ENCODE measurements around the gene MYMX. TPM values are rescaled to one million over a fixed set of nuclear protein-coding genes. Genes with fewer than 3 reads are reported as not detected.

The MYMX gene
- polyA plus RNA-seq, 3 donors: not detected

DNA sequence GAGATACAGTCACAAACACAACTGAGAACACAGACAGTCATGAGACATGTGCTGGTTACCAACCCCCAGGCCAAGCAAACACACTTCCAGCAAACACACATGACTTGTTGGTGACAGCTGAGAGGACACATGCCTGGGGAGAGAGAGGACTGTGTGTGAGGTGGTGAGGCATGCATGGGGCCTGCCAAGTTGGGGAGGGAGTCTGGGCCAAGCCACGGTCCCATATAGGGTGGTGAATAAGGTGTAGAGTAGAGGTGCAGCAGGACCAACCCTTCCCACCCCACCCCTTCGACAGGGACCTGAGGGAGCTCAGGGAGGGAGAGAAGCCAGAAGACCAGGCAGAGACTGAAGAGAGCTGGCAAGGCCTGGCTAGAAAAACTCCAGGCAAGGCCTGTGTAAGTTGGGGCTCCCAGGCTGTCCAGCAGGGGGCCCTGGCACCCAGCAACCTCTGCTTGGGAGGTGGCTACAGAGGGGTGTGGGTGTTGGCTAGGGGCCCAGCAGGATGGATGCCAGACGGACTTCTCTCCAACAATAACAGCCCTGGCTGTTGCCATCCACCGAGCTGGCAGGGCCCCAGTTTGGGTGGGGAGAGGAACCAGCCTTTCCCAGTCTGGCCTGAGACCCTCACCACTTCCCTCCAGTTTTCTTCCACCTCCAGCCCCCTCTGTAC lies 4.7 kb downstream of the MYMX start:
- Histone ChIP-seq H3K9ac (ENCODE audit: insufficient read depth, low read length, poor library complexity, severe bottlenecking) (no peak overlapping the region), H3K36me3 (replicated peaks in 1 of 2; ENCODE audit: control insufficient read depth in 1 of 2, insufficient read depth in 2 of 2, low read length in 2 of 2) (no peaks in the 10 kb centered on the region), H3K9me3 (replicated peaks in 1 of 2; ENCODE audit: control insufficient read depth in 1 of 2, insufficient read depth in 1 of 2, low read length in 2 of 2) (no peaks in the 10 kb centered on the region), H3K79me2 (ENCODE audit: insufficient read depth, low read length) (peaks cover 18% of the 10 kb centered on the region), H2AFZ (ENCODE audit: insufficient read depth, low read depth, low read length, poor library complexity, severe bottlenecking) (peak overlapping the region; percentile 60), H4K20me1 (ENCODE audit: insufficient read depth, low read length) (peaks cover 11% of the 10 kb centered on the region), H3K27ac (ENCODE audit: low read depth in 1 of 2, low read length in 2 of 2) (peak overlapping the region in 1 of 2 donors; percentile 37), H3K27me3 (ENCODE audit: control insufficient read depth in 2 of 2, insufficient read depth in 2 of 2, low read length in 2 of 2) (peaks cover 0 to 7% of the 10 kb centered on the region in 2 donors), H3K4me2 (replicated peaks; ENCODE audit: extremely low read depth, low read length, poor library complexity, severe bottlenecking) (peak overlapping the region; percentile 12), H3K4me3 (replicated peaks in 1 of 3; ENCODE audit: low read depth in 2 of 3, low read length in 3 of 3) (no peak overlapping the region), H3K4me1 (ENCODE audit: control insufficient read depth in 1 of 2, insufficient read depth in 2 of 2, low read length in 2 of 2) (peaks cover 80 to 86% of the 10 kb centered on the region in 2 donors)
- Mint-ChIP-seq H3K27me3 (ENCODE audit: low read depth in 3 of 3) (peaks cover 5 to 17% (median 8%) of the 10 kb centered on the region in 3 donors), H3K4me3 (peak overlapping the region; percentile 55 to 57), H3K9me3 (peaks cover 0 to 2% (median 0%) of the 10 kb centered on the region in 7 donors), H3K36me3 (peaks cover 0 to 6% of the 10 kb centered on the region in 2 donors), H3K4me1 (peaks cover 79% of the 10 kb centered on the region), H3K27ac (peak overlapping the region in 6 of 7 donors; percentile 5 to 94 (median 71))
- peak; percentile 78 to 83 (median 82) for DNase-seq
- intact Hi-C loops (cut with micrococcal nuclease): loop anchor here (2.0 to 5.0 kb wide), 3 partner anchors 15 to 94 kb away; partner anchors contain the start of genes SLC35B2 (in 2 of the 2), MRPL14 (in 1 of the 2) and TMEM63B (in 1 of the 2)
- TF ChIP-seq, protein P1, sequence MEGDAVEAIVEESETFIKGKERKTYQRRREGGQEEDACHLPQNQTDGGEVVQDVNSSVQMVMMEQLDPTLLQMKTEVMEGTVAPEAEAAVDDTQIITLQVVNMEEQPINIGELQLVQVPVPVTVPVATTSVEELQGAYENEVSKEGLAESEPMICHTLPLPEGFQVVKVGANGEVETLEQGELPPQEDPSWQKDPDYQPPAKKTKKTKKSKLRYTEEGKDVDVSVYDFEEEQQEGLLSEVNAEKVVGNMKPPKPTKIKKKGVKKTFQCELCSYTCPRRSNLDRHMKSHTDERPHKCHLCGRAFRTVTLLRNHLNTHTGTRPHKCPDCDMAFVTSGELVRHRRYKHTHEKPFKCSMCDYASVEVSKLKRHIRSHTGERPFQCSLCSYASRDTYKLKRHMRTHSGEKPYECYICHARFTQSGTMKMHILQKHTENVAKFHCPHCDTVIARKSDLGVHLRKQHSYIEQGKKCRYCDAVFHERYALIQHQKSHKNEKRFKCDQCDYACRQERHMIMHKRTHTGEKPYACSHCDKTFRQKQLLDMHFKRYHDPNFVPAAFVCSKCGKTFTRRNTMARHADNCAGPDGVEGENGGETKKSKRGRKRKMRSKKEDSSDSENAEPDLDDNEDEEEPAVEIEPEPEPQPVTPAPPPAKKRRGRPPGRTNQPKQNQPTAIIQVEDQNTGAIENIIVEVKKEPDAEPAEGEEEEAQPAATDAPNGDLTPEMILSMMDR (IDR thresholded peaks at IDR 0.05): peak; percentile 91
- no CpG with 5 or more reads among the region's 4 CpGs for WGBS (ENCODE audit: insufficient coverage)

DNA sequence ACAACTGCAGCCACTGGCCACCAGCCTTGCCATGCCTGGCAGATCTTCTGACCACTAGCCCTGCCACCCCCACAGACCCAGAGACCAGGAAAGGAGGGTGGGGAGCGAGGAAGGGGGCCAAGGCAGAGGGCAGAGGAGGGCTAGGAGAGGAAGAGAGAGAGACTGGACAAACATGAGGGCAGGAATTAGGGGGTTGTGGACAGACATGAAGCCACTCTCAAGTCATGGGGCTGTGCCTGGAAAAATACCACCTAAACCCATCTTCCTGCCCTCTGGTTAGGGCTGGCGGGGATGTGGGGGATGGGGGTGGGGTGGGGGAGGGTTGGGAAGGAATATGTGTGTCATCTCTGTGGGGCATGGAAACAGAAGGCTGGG lies 5.2 kb downstream of the MYMX start:
- peaks cover 5 to 17% (median 7%) of the 10 kb centered on the region in 3 donors for H3K27me3 Mint-ChIP-seq (ENCODE audit: low read depth in 3 of 3)
- peak overlapping the region; percentile 12 for H3K4me2 ChIP-seq (replicated peaks; ENCODE audit: extremely low read depth, low read length, poor library complexity, severe bottlenecking)

More for the DNA sequence above, 5.2 kb downstream of the MYMX start:
- Histone ChIP-seq H3K9ac (ENCODE audit: insufficient read depth, low read length, poor library complexity, severe bottlenecking) (no peak overlapping the region), H3K4me1 (ENCODE audit: control insufficient read depth in 1 of 2, insufficient read depth in 2 of 2, low read length in 2 of 2) (peaks cover 80 to 86% of the 10 kb centered on the region in 2 donors), H3K27ac (ENCODE audit: low read depth in 1 of 2, low read length in 2 of 2) (no peak overlapping the region), H2AFZ (ENCODE audit: insufficient read depth, low read depth, low read length, poor library complexity, severe bottlenecking) (no peak overlapping the region), H3K4me3 (replicated peaks in 1 of 3; ENCODE audit: low read depth in 2 of 3, low read length in 3 of 3) (no peak overlapping the region), H4K20me1 (ENCODE audit: insufficient read depth, low read length) (peaks cover 11% of the 10 kb centered on the region), H3K9me3 (replicated peaks in 1 of 2; ENCODE audit: control insufficient read depth in 1 of 2, insufficient read depth in 1 of 2, low read length in 2 of 2) (no peaks in the 10 kb centered on the region), H3K79me2 (ENCODE audit: insufficient read depth, low read length) (peaks cover 24% of the 10 kb centered on the region), H3K27me3 (ENCODE audit: control insufficient read depth in 2 of 2, insufficient read depth in 2 of 2, low read length in 2 of 2) (peaks cover 0 to 7% of the 10 kb centered on the region in 2 donors), H3K36me3 (replicated peaks in 1 of 2; ENCODE audit: control insufficient read depth in 1 of 2, insufficient read depth in 2 of 2, low read length in 2 of 2) (no peaks in the 10 kb centered on the region)
- H3K9me3 Mint-ChIP-seq: peaks cover 0 to 2% (median 0%) of the 10 kb centered on the region in 7 donors
- WGBS (ENCODE audit: insufficient coverage): 40% methylated on average over 1 of the region's 2 CpGs
- intact Hi-C loops (cut with micrococcal nuclease): loop anchor here (2.0 to 5.0 kb wide), 3 partner anchors 15 to 95 kb away; partner anchors contain the start of genes SLC35B2 (in 2 of the 2), MRPL14 (in 1 of the 2) and TMEM63B (in 1 of the 2)
- TF ChIP-seq, protein P1 (IDR thresholded peaks at IDR 0.05): no peak
- H3K36me3 Mint-ChIP-seq: peaks cover 0 to 6% of the 10 kb centered on the region in 2 donors
- peak overlapping the region in 2 of 7 donors; percentile 72 to 94 for H3K27ac Mint-ChIP-seq
- peaks cover 77% of the 10 kb centered on the region for H3K4me1 Mint-ChIP-seq
- peak overlapping the region in 1 of 2 donors; percentile 55 for H3K4me3 Mint-ChIP-seq
- DNase-seq: no peak
